Measurements from ENCODE around the gene PON1. TPM values are rescaled to one million over a fixed set of nuclear protein-coding genes. Genes with fewer than 3 reads are reported as not detected.

PON1 gene
- total and polyA plus RNA-seq, 2 donors from 2014 or later: 0.28 TPM; not detected in 1

- H3K27ac ChIP-seq (ENCODE audit: low read depth in 2 of 2, low read length in 2 of 2): no peak overlapping the region
- no peaks in the 10 kb centered on the region for H3K4me1 ChIP-seq (ENCODE audit: control insufficient read depth in 2 of 3, insufficient read depth in 2 of 3, low read depth in 1 of 3, low read length in 3 of 3)
- no peak for FAIRE-seq
- H3K9ac ChIP-seq (ENCODE audit: low read length in 3 of 3): no peak overlapping the region
- no peak for TF ChIP-seq CTCF (IDR thresholded peaks at IDR 0.05; ENCODE audit: borderline replicate concordance, extremely low read depth, insufficient read depth)
- no peak overlapping the region for H3K4me3 ChIP-seq (ENCODE audit: low read length in 3 of 3)
- intact Hi-C loops (cut with DNase I): no loop called here
- H3K9me3 ChIP-seq (ENCODE audit: control insufficient read depth in 2 of 3, insufficient read depth in 1 of 3, low read length in 3 of 3): no peaks in the 10 kb centered on the region
- no peaks in the 10 kb centered on the region for H3K27me3 ChIP-seq (ENCODE audit: control insufficient read depth, insufficient read depth, low read length)
- no peak for DNase-seq
- H3K36me3 ChIP-seq (ENCODE audit: control insufficient read depth in 2 of 3, insufficient read depth in 3 of 3, low read length in 3 of 3): no peaks in the 10 kb centered on the region
These were observed 58.7 kb downstream of the PON1 start for GRCh38 chr7:95265634-95266033.

- DNase-seq: no peak
- Histone ChIP-seq H3K9me3 (ENCODE audit: control insufficient read depth in 2 of 3, insufficient read depth in 1 of 3, low read length in 3 of 3) (no peaks in the 10 kb centered on the region), H3K9ac (ENCODE audit: low read length in 3 of 3) (no peak overlapping the region), H3K4me3 (ENCODE audit: low read length in 3 of 3) (no peak overlapping the region), H3K27ac (ENCODE audit: low read depth in 2 of 2, low read length in 2 of 2) (no peak overlapping the region), H3K4me1 (ENCODE audit: control insufficient read depth in 2 of 3, insufficient read depth in 2 of 3, low read depth in 1 of 3, low read length in 3 of 3) (no peaks in the 10 kb centered on the region), H3K36me3 (ENCODE audit: control insufficient read depth in 2 of 3, insufficient read depth in 3 of 3, low read length in 3 of 3) (no peaks in the 10 kb centered on the region), H3K27me3 (ENCODE audit: control insufficient read depth, insufficient read depth, low read length) (no peaks in the 10 kb centered on the region)
- intact Hi-C loops (cut with DNase I): no loop called here
- FAIRE-seq: no peak
- TF ChIP-seq CTCF (IDR thresholded peaks at IDR 0.05; ENCODE audit: borderline replicate concordance, extremely low read depth, insufficient read depth): no peak
These were observed 59.9 kb downstream of the PON1 start for GRCh38 chr7:95264363-95264891.

- no peak for DNase-seq
- H3K4me3 ChIP-seq (ENCODE audit: low read length in 3 of 3): no peak overlapping the region
- H3K9me3 ChIP-seq (ENCODE audit: control insufficient read depth in 2 of 3, insufficient read depth in 1 of 3, low read length in 3 of 3): no peaks in the 10 kb centered on the region
- no peak overlapping the region for H3K9ac ChIP-seq (ENCODE audit: low read length in 3 of 3)
- intact Hi-C loops (cut with DNase I): no loop called here
- no peaks in the 10 kb centered on the region for H3K36me3 ChIP-seq (ENCODE audit: control insufficient read depth in 2 of 3, insufficient read depth in 3 of 3, low read length in 3 of 3)
- FAIRE-seq: no peak
- no peaks in the 10 kb centered on the region for H3K27me3 ChIP-seq (ENCODE audit: control insufficient read depth, insufficient read depth, low read length)
- H3K27ac ChIP-seq (ENCODE audit: low read depth in 2 of 2, low read length in 2 of 2): no peak overlapping the region
- no peak for TF ChIP-seq CTCF (IDR thresholded peaks at IDR 0.05; ENCODE audit: borderline replicate concordance, extremely low read depth, insufficient read depth)
- no peaks in the 10 kb centered on the region for H3K4me1 ChIP-seq (ENCODE audit: control insufficient read depth in 2 of 3, insufficient read depth in 2 of 3, low read depth in 1 of 3, low read length in 3 of 3)
These were observed 60.5 kb downstream of the PON1 start for GRCh38 chr7:95263785-95264362.

GRCh38 chr7:95262875-95263274 lies 61.5 kb downstream of the PON1 start:
- Histone ChIP-seq H3K9ac (ENCODE audit: low read length in 3 of 3) (no peak overlapping the region), H3K9me3 (ENCODE audit: control insufficient read depth in 2 of 3, insufficient read depth in 1 of 3, low read length in 3 of 3) (no peaks in the 10 kb centered on the region), H3K27ac (ENCODE audit: low read depth in 2 of 2, low read length in 2 of 2) (no peak overlapping the region), H3K27me3 (ENCODE audit: control insufficient read depth, insufficient read depth, low read length) (no peaks in the 10 kb centered on the region), H3K4me1 (ENCODE audit: control insufficient read depth in 2 of 3, insufficient read depth in 2 of 3, low read depth in 1 of 3, low read length in 3 of 3) (no peaks in the 10 kb centered on the region), H3K36me3 (ENCODE audit: control insufficient read depth in 2 of 3, insufficient read depth in 3 of 3, low read length in 3 of 3) (no peaks in the 10 kb centered on the region), H3K4me3 (ENCODE audit: low read length in 3 of 3) (no peak overlapping the region)
- FAIRE-seq (no peak), DNase-seq (no peak)
- no peak for TF ChIP-seq CTCF (IDR thresholded peaks at IDR 0.05; ENCODE audit: borderline replicate concordance, extremely low read depth, insufficient read depth)
- intact Hi-C loops (cut with DNase I): no loop called here
